Activated CD4-positive, alpha-beta T cell treated with anti-CD3 and anti-CD28 coated beads, Interleukin-2, amount 50 U/mL, for 1 hour (primary cell): ENCODE measurements around the gene SSBP2.

Experiments used
- DNase-seq: peaks from one replicate; pipeline ENCODE4 v3.0.0-alpha.2; 2020

The SSBP2 gene

DNA sequence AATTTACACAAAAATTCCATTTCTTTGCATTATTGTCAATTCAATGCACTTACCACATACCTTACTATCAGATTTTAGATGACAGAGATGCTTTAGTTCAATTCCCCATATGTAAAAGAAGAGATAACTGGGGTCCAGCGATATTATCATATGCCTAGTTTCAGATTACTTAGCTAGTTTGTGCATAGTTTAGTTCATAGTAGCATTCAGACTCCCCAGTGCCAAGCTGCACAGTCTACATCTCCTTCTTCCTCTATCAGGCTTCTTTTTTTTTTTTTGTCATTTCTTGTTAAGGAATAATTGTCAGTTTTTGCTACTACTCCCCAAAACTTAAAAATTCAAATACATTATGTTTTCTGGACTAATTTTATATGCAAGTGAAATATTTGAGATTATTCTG lies 175.0 kb downstream of the SSBP2 start:
- DNase-seq, result no peak

GRCh38 chr5:81572201-81572600 lies 178.7 kb downstream of the SSBP2 start:
- DNase-seq, result no peak

GRCh38 chr5:81558188-81558587 lies 192.7 kb downstream of the SSBP2 start:
- no peak for DNase-seq

DNA sequence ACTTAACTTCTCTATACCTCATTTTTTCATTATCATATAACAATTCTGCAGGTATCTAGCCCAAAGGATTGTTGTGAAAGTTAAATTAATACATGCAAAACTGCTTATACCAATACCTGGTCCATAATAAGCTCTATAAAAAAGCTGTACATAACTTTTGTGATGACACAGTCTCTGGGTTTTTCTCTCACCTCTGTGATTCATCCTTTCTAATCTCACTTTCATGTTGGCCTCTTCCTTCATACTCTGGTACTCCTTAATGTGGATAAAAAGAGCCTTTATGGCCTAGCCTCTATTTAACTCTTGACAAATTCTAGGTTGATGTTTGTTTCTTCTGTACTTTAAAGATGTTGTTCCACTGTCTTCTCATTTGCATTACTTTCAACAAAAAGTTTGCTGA lies 194.1 kb downstream of the SSBP2 start:
- no peak for DNase-seq

- DNase-seq, result no peak
Measured at GRCh38 chr5:81555865-81556264, 195.0 kb downstream of the SSBP2 start.

DNA sequence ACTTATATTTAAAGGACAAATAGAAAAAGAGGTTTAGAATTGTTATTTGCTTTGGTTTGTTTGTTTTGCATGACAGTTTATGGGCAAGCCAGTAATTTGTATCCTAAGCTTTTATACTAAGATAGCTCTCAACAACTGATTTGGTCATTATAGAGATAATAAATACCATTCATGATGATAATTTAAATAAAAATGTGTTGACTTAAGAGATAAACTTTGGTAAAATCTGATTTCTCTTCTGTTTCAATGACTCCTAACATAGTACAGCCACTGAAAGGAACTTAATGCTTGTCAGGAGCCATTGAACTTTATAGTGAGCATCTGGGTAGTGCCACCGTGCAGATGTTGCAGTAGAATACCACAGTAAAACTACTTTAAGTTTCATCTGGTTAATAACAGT lies 196.2 kb downstream of the SSBP2 start:
- no peak for DNase-seq

DNA sequence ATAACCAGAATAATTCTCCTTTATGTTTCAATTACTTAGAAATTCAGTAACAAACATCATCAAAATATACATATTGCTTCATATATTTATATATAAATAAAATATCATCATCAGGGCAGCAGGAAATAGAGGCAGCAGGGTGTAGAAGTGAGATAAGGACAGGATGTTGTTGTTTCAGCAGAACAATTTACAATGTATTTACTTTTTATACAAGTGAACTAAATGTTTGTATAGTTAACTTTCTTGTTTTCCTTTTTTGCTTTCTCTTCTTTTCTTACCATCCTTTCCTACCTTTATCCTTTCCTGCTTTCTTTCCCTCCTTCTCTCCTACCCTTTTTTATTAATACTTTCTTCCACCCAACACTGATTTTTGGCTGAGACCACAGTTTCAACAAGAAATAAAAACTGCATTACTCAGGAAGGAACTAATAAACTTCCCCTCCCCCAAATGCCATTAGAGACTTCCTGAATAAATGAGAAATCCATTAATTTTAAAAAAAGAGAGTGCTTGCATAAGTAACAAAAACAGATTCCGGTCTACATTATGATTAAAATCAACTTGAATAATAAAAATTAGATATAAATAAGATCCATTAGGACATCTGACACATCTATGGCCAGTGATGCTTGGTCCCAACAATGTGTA lies 197.2 kb downstream of the SSBP2 start:
- DNase-seq, result no peak

DNA sequence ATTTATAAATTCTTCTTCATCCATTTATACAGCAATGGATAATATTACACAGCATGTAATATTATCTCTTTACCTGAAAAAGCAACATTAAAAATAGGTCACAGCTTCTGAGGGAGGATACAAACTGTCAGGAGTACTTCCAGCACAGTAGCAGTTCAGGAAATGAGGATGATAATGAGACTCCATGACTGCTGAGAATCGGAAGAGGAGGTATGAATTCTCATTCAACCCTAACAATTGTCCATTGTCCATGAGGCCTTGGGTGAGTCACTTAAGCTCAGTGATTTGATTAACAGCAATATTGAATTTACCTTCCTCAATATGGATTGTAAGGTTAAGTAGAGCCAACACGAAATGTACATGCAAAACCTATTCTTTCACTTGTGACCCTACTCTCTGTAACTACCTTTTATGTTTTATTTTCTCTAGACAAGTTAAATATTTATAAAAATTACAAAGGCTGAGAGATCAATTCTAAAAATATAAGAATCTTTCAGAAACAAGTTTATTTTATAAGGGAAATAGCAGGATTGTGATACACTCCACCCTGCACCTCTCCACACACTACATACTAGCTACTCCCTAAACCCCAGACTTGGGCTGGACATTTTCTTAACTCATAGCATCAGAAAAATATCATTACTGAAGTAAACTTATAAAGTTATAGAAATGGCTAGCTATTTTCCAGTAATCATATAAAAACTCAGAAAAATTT lies 197.9 kb downstream of the SSBP2 start:
- no peak for DNase-seq

GRCh38 chr5:81549123-81549522 lies 201.8 kb downstream of the SSBP2 start:
- no peak for DNase-seq

GRCh38 chr5:81547001-81547400 lies 203.9 kb downstream of the SSBP2 start:
- no peak for DNase-seq

- DNase-seq, result no peak
Measured at GRCh38 chr5:81545911-81546310, 205.0 kb downstream of the SSBP2 start.

DNA sequence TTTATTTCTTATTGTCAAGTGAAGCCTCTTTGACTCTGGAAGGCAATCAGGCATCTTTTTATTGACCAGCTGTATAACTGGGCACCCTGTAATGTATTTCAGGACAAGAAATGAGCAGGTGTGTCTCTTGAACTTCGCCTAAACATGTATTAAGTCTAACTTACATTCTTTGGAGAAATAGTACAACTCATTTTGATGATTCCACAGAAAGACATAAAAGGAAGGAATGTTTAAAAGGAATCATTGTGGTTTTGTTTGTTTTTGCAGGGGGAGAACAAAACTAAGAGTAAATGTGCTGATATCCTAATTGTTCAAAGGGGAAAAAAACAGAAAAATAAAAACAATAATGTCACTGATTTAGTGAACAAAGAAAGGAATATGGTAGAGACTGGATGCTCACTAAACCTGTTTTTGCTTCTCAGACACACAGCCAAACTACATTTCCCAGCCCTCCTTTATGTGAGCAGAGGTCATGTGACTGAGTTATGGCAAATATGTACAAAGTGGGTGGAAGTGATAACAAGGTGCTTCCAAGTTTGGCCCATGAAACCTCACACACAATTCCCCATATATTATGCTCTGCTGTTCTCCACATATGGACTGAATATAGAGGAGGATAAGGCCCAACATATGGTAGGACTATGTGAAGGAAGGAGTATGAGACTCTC lies 206.4 kb downstream of the SSBP2 start:
- no peak for DNase-seq

DNA sequence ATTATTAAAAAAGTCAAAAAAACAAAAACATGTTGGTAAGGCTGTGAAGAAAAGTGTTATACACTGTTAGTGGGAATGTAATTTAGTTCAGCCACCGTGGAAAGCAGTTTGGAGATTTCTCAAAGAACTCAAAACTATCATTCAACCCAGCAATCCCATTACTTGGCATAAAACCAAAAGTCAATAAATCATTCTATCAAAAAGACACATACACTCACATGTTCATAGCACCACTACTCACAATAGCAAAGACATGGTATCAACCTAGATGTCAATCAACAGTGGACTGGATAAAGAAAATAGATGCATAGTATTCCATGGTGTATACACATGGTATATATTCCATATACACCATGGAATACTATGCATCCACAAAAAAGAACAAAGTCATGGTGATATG lies 208.7 kb downstream of the SSBP2 start:
- no peak for DNase-seq

DNA sequence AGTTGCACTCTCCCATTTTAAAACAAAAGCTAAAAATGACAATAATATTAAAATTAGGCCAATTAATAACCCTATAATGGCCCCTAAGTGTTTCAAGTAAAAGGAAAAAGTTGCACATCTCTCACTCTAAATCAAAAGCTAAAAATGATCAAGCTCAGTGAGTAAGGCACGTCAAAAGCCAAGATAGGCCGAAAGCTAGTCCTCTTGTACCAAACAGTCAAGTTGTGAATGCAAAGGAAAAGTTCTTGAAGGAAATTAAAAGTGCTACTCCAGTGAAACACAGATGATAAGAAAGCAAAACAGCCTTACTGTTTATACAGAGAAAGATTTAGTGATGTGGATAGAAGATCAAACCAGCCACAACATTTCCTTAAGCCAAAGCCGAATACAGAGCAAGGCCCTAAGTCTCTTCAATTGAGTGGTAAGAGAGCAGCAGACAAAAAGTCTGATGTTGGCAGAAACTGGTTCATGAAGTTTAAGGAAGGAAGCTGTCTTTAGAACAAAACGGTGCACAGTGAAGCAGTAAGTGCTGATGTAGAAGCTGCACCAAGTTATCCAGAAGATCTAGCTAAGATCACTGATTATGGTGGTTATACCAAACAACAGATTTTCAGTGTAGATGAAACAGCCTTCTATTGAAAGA lies 212.9 kb downstream of the SSBP2 start:
- DNase-seq, result no peak

DNA sequence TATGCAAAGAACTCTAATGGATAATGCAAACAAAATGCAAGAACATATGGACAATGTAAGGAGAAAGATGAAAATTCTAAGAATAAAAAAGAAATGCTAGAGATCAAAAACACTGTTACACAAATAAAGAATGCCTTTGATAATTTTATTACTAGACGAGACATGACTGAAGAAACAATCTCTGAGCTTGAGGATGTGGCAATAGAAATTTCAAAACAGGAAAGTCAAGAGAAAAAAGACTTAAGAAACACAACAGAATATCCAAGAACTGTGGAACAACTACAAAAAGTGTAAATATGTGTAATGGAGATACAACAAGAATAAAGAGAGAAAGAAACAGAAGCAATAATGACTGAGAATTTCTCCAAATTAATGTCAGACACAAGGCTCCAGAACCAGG lies 216.5 kb downstream of the SSBP2 start:
- no peak for DNase-seq

- DNase-seq, result no peak
Measured at GRCh38 chr5:81533629-81534405, 217.1 kb downstream of the SSBP2 start.

DNA sequence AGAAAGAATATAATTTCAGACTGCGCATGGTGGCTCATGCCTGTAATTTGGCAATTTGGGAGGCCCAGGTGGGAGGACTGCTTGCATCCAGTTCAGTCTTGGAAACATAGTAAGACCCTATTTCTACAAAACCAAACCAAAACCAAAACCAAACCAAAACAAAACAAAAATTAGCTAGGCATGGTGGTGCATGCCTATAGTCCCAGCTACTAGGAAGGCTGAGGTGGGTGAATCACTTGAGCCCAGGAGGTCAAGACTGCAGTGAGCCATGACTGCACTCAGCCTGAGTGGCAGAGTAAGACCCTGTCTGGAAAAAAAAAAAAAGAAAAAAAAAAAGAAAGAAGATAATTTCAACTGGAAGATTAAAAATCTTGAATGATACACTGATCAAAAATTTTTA lies 220.0 kb downstream of the SSBP2 start:
- DNase-seq, result no peak

- no peak for DNase-seq
Measured at GRCh38 chr5:81525690-81526089, 225.2 kb downstream of the SSBP2 start.

- no peak for DNase-seq
Measured at GRCh38 chr5:81524015-81524414, 226.9 kb downstream of the SSBP2 start.

DNA sequence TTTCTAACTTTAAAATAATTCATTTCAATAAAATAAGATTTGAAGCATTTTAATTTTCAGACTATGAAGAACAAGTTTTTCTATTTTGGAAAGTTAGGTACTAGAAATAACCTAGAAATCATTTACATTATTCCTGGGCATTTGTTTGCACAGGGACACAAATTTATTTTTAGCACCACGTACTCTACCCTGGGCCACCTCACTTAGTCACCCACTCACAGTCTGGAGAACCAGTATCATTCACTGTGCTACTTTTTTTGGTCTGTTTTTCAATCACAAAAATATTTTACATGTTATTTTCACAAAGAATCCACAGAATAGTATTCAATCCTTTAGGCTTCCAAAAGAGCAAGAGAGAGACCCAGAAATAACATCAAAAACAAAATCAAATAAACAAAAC lies 228.3 kb downstream of the SSBP2 start:
- DNase-seq, result no peak

- DNase-seq, result no peak
Measured at GRCh38 chr5:81520769-81521168, 230.1 kb downstream of the SSBP2 start.

DNA sequence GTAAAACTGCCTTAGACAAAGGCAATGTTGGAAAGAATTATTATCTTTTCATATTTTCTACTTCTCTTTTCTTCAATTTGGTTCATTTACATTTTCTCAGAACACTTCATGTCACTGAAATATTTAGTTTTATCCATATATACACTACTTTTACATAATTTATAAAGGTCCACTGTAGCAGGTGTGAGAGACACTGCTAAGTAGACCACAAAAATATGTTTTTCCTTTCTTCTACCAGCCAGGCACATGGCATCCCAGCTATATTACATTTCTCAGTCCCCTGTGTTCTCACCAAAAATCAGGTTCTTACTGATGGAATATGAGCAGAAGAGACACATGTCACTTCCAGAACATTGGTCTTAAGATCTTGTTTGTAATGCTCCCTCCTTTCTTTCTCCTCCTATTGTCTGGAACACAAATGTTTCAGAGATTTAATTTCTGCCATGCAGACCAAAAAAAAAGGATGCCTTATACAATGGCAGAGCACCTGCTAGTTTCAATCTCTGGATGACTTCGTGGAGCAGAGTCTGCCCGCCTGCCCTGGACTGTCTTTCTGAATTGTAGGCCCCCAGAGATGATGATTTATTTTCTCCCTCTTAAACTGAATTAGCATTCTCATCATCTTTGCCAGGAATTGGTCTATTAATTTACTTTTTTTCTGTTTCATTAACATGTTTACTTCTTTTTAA lies 231.5 kb downstream of the SSBP2 start:
- no peak for DNase-seq
